K562 (cell line): ENCODE results near the gene BAHD1. TPM values are rescaled to one million over a fixed set of nuclear protein-coding genes. Genes with fewer than 3 reads are reported as not detected.

Experiments
- ATAC-seq: fragments of 200-7000 bp; cut with Tn5 transposase; 3 replicates; pipeline ENCODE4 v1.9.1; 2020; ENCODE audit warnings: moderate library complexity
- BruUV-seq: library from RNA; stranded (reverse); fragments of 400-500 nt; replicated peaks from 2 replicates; lab custom pipeline; 2021; lab: Mats Ljungman, UMichigan
- CTCF ChIA-PET: fragments of 300-600 bp; formaldehyde crosslinking; extraction: SDS; loops from one replicate; lab custom pipeline; 2021; ENCODE audit warnings: low intra/inter-chr PET ratio; lab: Yijun Ruan, JAX
- POLR2A ChIA-PET: fragments of 300-600, 350-650 bp; sonication (Branson Sonifier 250); formaldehyde crosslinking; extraction: SDS; loops from one replicate; lab custom pipeline; 2021; ENCODE audit warnings: antibody characterized with exemption, inconsistent platforms; lab: Yijun Ruan, JAX
- DNase-seq, 4 experiments: peaks; one replicate each; pipeline versions ENCODE4 v3.0.0 to v3.0.0-alpha.2; 2011 to 2018; ENCODE audit warnings: low spot score in 3 of 4, mixed read lengths in 3 of 4; ENCODE audit errors: extremely low read depth in 1 of 4
- FAIRE-seq: peaks from 2 replicates; lab custom pipeline; 2011; peaks lifted over from hg19 to GRCh38; lab: Jason Lieb, UNC
- H2AFZ ChIP-seq: 2 replicates; pipeline ENCODE4 v1.6.0; 2011; ENCODE audit warnings: low read depth, low read length, control low read depth, inconsistent platforms
- H3K27ac ChIP-seq: fragments of 200-600 bp; 3 replicates; pipeline ENCODE4 v1.8.0; 2011; ENCODE audit warnings: low read depth, mild to moderate bottlenecking, control low read depth, inconsistent platforms, low read length, moderate library complexity, mixed read lengths; ENCODE audit errors: extremely low read depth
- H3K27me3 ChIP-seq, 2 experiments: fragments of 300-600 bp in 1 of 2; 2 replicates in 1 of 2; 3 replicates in 1 of 2; pipeline versions ENCODE4 v1.6.0 to v1.8.0; 2011; ENCODE audit warnings: inconsistent platforms in 2 of 2, low read length in 2 of 2, mild to moderate bottlenecking in 1 of 2, mixed read lengths in 1 of 2, moderate library complexity in 1 of 2; ENCODE audit not compliant: control insufficient read depth in 2 of 2, insufficient read depth in 2 of 2
- H3K36me3 ChIP-seq: fragments of 300-600 bp; 3 replicates; pipeline ENCODE4 v1.8.0; 2011; ENCODE audit warnings: mild to moderate bottlenecking, low read length, inconsistent platforms; ENCODE audit not compliant: control insufficient read depth, insufficient read depth
- H3K4me1 ChIP-seq, 2 experiments: fragments of 200-600 bp in 1 of 2; replicated peaks in 1 of 2; 2 replicates in 1 of 2; 3 replicates in 1 of 2; pipeline versions ENCODE4 v1.5.1 to v1.8.0; 2011; ENCODE audit warnings: inconsistent platforms in 2 of 2, low read length in 2 of 2, mild to moderate bottlenecking in 1 of 2, mixed read lengths in 1 of 2, moderate library complexity in 1 of 2; ENCODE audit not compliant: control insufficient read depth in 2 of 2, insufficient read depth in 2 of 2
- H3K4me2 ChIP-seq: 2 replicates; pipeline ENCODE4 v1.6.1; 2011; ENCODE audit warnings: low read length, control low read depth, inconsistent platforms, mixed read lengths; ENCODE audit not compliant: insufficient read depth
- H3K4me3 ChIP-seq: fragments of 200-600 bp; sonication (generic), shearing (Covaris generic); 2 replicates; pipeline ENCODE4 v1.5.1; 2016; ENCODE audit warnings: control low read depth, inconsistent platforms
- H3K79me2 ChIP-seq: fragments of 200-600 bp; 3 replicates; pipeline ENCODE4 v1.8.0; 2011; ENCODE audit warnings: low read length, inconsistent platforms; ENCODE audit not compliant: control insufficient read depth, insufficient read depth
- H3K9ac ChIP-seq, 2 experiments: 2 replicates each; pipeline versions ENCODE4 v1.6.0 to v1.6.1; 2011; ENCODE audit warnings: low read depth in 2 of 2, low read length in 2 of 2, control low read depth in 1 of 2, inconsistent platforms in 1 of 2, mild to moderate bottlenecking in 1 of 2, mixed read lengths in 1 of 2; ENCODE audit not compliant: insufficient read depth in 1 of 2
- H3K9me1 ChIP-seq: one replicate; pipeline ENCODE4 v1.6.0; 2011; ENCODE audit warnings: inconsistent platforms, mild to moderate bottlenecking, low read length, moderate library complexity; ENCODE audit not compliant: control insufficient read depth, insufficient read depth
- H3K9me3 ChIP-seq: replicated peaks from 2 replicates; pipeline ENCODE4 v1.5.1; 2011; ENCODE audit warnings: low read depth, low read length, inconsistent platforms; ENCODE audit not compliant: control insufficient read depth, insufficient read depth
- H4K20me1 ChIP-seq: replicated peaks from 2 replicates; pipeline ENCODE4 v1.6.1; 2011; ENCODE audit warnings: low read length, inconsistent platforms, mixed read lengths; ENCODE audit not compliant: control insufficient read depth, insufficient read depth
- AFF1 ChIP-seq, 2 experiments: fragments of 450-650 bp; IDR thresholded peaks; 2 replicates each; pipeline ENCODE4 v1.6.1; 2018; ENCODE audit warnings: mild to moderate bottlenecking in 2 of 2, low read depth in 1 of 2; ENCODE audit not compliant: partially characterized antibody in 2 of 2
- CEBPG ChIP-seq, 3 experiments: fragments of 200-800 bp in 1 of 3; sonication (Bioruptor generic) in 1 of 3; sonication (generic) in 1 of 3; formaldehyde crosslinking in 1 of 3; IDR thresholded peaks in 2 of 3; conservative IDR thresholded peaks in 1 of 3; 2 replicates each; pipeline versions ENCODE4 v1.6.1 to v1.8.0; 2016 to 2022; ENCODE audit warnings: missing compliant biosample characterization in 2 of 3, missing genetic modification characterization in 2 of 3, mild to moderate bottlenecking in 1 of 3, missing genetic modification reagents in 1 of 3
- ETV5 ChIP-seq: sonication (generic); formaldehyde crosslinking; IDR thresholded peaks from 2 replicates; pipeline ENCODE4 v1.4.0; 2020; ENCODE audit warnings: low read depth, mild to moderate bottlenecking, missing genetic modification reagents
- GMEB1 ChIP-seq: fragments of 250-450 bp; sonication (Bioruptor Pico); IDR thresholded peaks from 2 replicates; pipeline ENCODE4 v1.4.0; 2020; ENCODE audit warnings: mild to moderate bottlenecking
- NFE2 ChIP-seq: IDR thresholded peaks from 2 replicates; pipeline ENCODE4 v1.6.1; 2014; ENCODE audit warnings: antibody characterized with exemption, low read depth
- NR0B1 ChIP-seq: fragments of 450-650 bp; IDR thresholded peaks from one replicate; pipeline ENCODE4 v1.6.1; 2018; ENCODE audit warnings: mild to moderate bottlenecking, moderate library complexity; ENCODE audit not compliant: partially characterized antibody
- RBFOX2 ChIP-seq: fragments of 200-400 bp; formaldehyde crosslinking; IDR thresholded peaks from 2 replicates; pipeline ENCODE4 v1.6.1; 2017; ENCODE audit warnings: low read depth, mild to moderate bottlenecking, low read length, moderate library complexity
- ZBTB12 ChIP-seq: fragments of 250-450 bp; sonication (Bioruptor Pico); IDR thresholded peaks from 2 replicates; pipeline ENCODE4 v1.4.0; 2020
- ZNF57 ChIP-seq: fragments of 450-650 bp; formaldehyde crosslinking; IDR thresholded peaks from 2 replicates; pipeline ENCODE4 v1.4.0; 2020; ENCODE audit warnings: mild to moderate bottlenecking, moderate library complexity
- ZNF589 ChIP-seq: fragments of 200-800 bp; sonication (Bioruptor generic); IDR thresholded peaks from 2 replicates; pipeline ENCODE4 v1.6.1; 2016; ENCODE audit warnings: low read depth, missing genetic modification characterization, missing compliant biosample characterization
- ZNF79 ChIP-seq: fragments of 250-450 bp; sonication (Bioruptor Pico); IDR thresholded peaks from 2 replicates; pipeline ENCODE4 v1.4.0; 2020; ENCODE audit warnings: low read depth, mild to moderate bottlenecking, moderate library complexity
- WGBS: fragments of 100-300 bp; shearing (Covaris generic); methylation state at CpG from one replicate; pipeline ENCODE4 v1.1.6; 2016; ENCODE audit warnings: low coverage, mixed read lengths; ENCODE audit not compliant: insufficient coverage; ENCODE audit errors: missing lambda C conversion rate; 5-methylcytosine and 5-hydroxymethylcytosine counted together
- in situ Hi-C: fragments of 300-500 bp; cut with MboI; formaldehyde crosslinking; loops from 4 replicates; pipeline ENCODE4 v1.15.0; 2018; ENCODE audit warnings: inconsistent platforms, mixed read lengths
- intact Hi-C: fragments of 100-400 bp; cut with micrococcal nuclease; formaldehyde crosslinking; loops from 2 replicates; pipeline ENCODE4 v1.14.2; 2022
- polyA plus RNA-seq, 8 experiments: library from polyadenylated mRNA; depleted of rRNA in 4 of 8; stranded (reverse) in 5 of 8; unstranded in 3 of 8; fragments of >200 nt; fragmentation: Nextera tagmentation in 2 of 8; fragmentation: Illumina TruSeq in 1 of 8; extraction: Ambion mirVana in 2 of 8; extraction: Trizol in 1 of 8; gene quantifications; 2 replicates each; pipeline versions ENCODE4 v1.2.1 to v1.2.3, GENCODE V29; 2011 to 2014; ENCODE audit warnings: inconsistent platforms in 1 of 8, missing spikeins in 1 of 8
- total RNA-seq, 7 experiments: library from RNA; depleted of rRNA in 6 of 7; stranded (reverse); fragments of >200 nt in 6 of 7; fragmentation: Illumina TruSeq in 2 of 7; extraction: Trizol in 2 of 7; gene quantifications; 2 replicates each; pipeline versions ENCODE4 v1.2.1 to v1.2.3, GENCODE V29; 2011 to 2021; ENCODE audit warnings: low replicate concordance in 1 of 7

Gene BAHD1
- total and polyA plus RNA-seq, 9 of the 15 experiments (the other 6 are each of a cell fraction or from before 2014, with no cell fraction given): 0.55 to 38.5 (median 11.5) TPM

- no peak overlapping the region for H2AFZ ChIP-seq
- intact Hi-C loops: loop anchor here (5.0 kb wide), 2 partner anchors 63 to 98 kb away; partner anchors contain the start of genes DISP2 and INAFM2
- ChIA-PET POLR2A (interaction anchor here (0.6 to 1.0 kb wide), 3 partner anchors 45 to 94 kb away, joined by 3 read pairs; no protein-coding TSS in a partner anchor), CTCF (interaction anchor here (2.9 to 3.1 kb wide), 2 partner anchors 51 to 75 kb away, joined by 23 to 28 read pairs; no protein-coding TSS in a partner anchor)
- H3K27me3 ChIP-seq: no peaks in the 10 kb centered on the region
- H3K36me3 ChIP-seq: no peaks in the 10 kb centered on the region
- no peak for FAIRE-seq
- H3K9me1 ChIP-seq: no peaks in the 10 kb centered on the region
- H3K4me1 ChIP-seq: peaks cover 0 to 14% of the 10 kb centered on the region in 2 experiments; a peak in 3 of 5 replicates
- in situ Hi-C loops: loop anchor here (5.0 to 10.0 kb wide), 3 partner anchors 73 to 365 kb away; no protein-coding TSS in a partner anchor
- WGBS: 74% methylated on average over 10 of the region's 11 CpGs
- H3K4me2 ChIP-seq: no peak overlapping the region
- H3K79me2 ChIP-seq: no peaks in the 10 kb centered on the region
- no peak overlapping the region for H3K4me3 ChIP-seq
- peak overlapping the region in 1 of 2 experiments; percentile 75; a peak in 2 of 4 replicates for H3K9ac ChIP-seq
- BruUV-seq: no TSS peak
- DNase-seq: no peak
- H4K20me1 ChIP-seq: no peaks in the 10 kb centered on the region
- no peak for ATAC-seq
- no peak overlapping the region for H3K27ac ChIP-seq
- no peaks in the 10 kb centered on the region for H3K9me3 ChIP-seq
- no peak for TF ChIP-seq GMEB1 (CRISPR knock-in tag)
- TF ChIP-seq NR0B1: no peak
- TF ChIP-seq NFE2: no peak
- no peak for TF ChIP-seq ZNF57 (CRISPR knock-in tag)
- no peak for TF ChIP-seq ZNF79 (CRISPR knock-in tag)
- no peak for TF ChIP-seq ZNF589 (CRISPR knock-in tag)
- TF ChIP-seq ETV5 (CRISPR knock-in tag): no peak
- TF ChIP-seq CEBPG (CRISPR knock-in tag; IDR thresholded peaks at IDR 0.05): no peak
- TF ChIP-seq CEBPG (tag; conservative IDR thresholded peaks at IDR 0.05 in 1 of 2, IDR thresholded peaks at IDR 0.05 in 1 of 2): no peak
- TF ChIP-seq AFF1 (IDR thresholded peaks at IDR 0.05; ENCODE audit: low read depth in 1 of 2, partially characterized antibody in 2 of 2): no peak
- no peak for TF ChIP-seq ZBTB12
- no peak for TF ChIP-seq RBFOX2
These were observed 20.6 kb upstream of the BAHD1 start for GRCh38 chr15:40420071-40420713.
